ENCODE results near the gene HFE. TPM values are rescaled to one million over a fixed set of nuclear protein-coding genes. Genes with fewer than 3 reads are reported as not detected.

The HFE gene
- total RNA-seq (2022; extraction: Qiagen RNA extraction), result 10.7 to 14.6 TPM (median 12.9 TPM) in 5 replicates

GRCh38 chr6:26087284-26088115 lies at the start of gene HFE:
HFE (plus strand) TSS chr6:26087429; CDS start chr6:26087441, 12 bp downstream.

Other genes with a start within 250 kb of the HFE start
- gene SLC17A3, start 213.2 kb upstream of the HFE start, total RNA-seq (2022; extraction: Qiagen RNA extraction), result 0.82 to 1.1 TPM (median 0.93 TPM) in 5 replicates
- not detected in 5 replicates for gene SLC17A2, start 156.7 kb upstream of the HFE start, total RNA-seq (2022; extraction: Qiagen RNA extraction)
- 1.6 to 2.1 TPM (median 1.7 TPM) in 5 replicates for gene TRIM38, start 124.6 kb upstream of the HFE start, total RNA-seq (2022; extraction: Qiagen RNA extraction)

Data from A549 treated with Mapracorat at 1 μM for 4 hours (cell line).